Breast epithelium (tissue), 3 donors: Measurements from ENCODE around the gene GCNT2.

ENCODE experiments used
- CTCF ChIP-seq, 3 donors: fragments of 450-650 bp; IDR thresholded peaks; one replicate each; pipeline ENCODE4 v1.5.1; 2016 to 2017; ENCODE audit warnings: antibody characterized with exemption in 3 of 3, mild to moderate bottlenecking in 3 of 3, moderate library complexity in 3 of 3
- POLR2A ChIP-seq: fragments of 450-650 bp; IDR thresholded peaks from one replicate; pipeline ENCODE4 v1.6.1; 2016; ENCODE audit warnings: antibody characterized with exemption, mild to moderate bottlenecking, moderate library complexity
- POLR2AphosphoS5 ChIP-seq, 3 donors: sonication (generic); formaldehyde crosslinking; IDR thresholded peaks; one replicate each; pipeline ENCODE4 v1.6.1; 2017; ENCODE audit warnings: antibody characterized with exemption in 3 of 3

GRCh38 chr6:10609038-10609437 is 87.9 kb downstream of the GCNT2 start:
- TF ChIP-seq CTCF (IDR thresholded peaks at IDR 0.05) (no peak), POLR2AphosphoS5 (IDR thresholded peaks at IDR 0.05) (no peak), POLR2A (no peak)
